Choroid plexus epithelial cell (primary cell): Measurements from ENCODE around the gene TSNAXIP1.

Source experiments
- DNase-seq: peaks from one replicate; pipeline ENCODE4 v3.0.0-alpha.2; 2010; ENCODE audit warnings: low read depth
- H3K4me3 ChIP-seq: 2 replicates; pipeline ENCODE4 v1.5.1; 2011; ENCODE audit warnings: low read depth, mild to moderate bottlenecking, control low read depth, low read length, moderate library complexity
- CTCF ChIP-seq: conservative IDR thresholded peaks from 2 replicates; pipeline ENCODE4 v1.5.1; 2011; ENCODE audit warnings: low read depth, mild to moderate bottlenecking, control low read depth, inconsistent platforms, low read length, moderate library complexity

TSNAXIP1 gene

GRCh38 chr16:67868290-67868689 lies 61.6 kb downstream of the TSNAXIP1 start:
- DNase-seq, result no peak
- no peak overlapping the region for H3K4me3 ChIP-seq
- TF ChIP-seq CTCF, result no peak

- no peak overlapping the region for H3K4me3 ChIP-seq
- no peak for DNase-seq
- TF ChIP-seq CTCF, result no peak
These were observed 63.0 kb downstream of the TSNAXIP1 start for GRCh38 chr16:67869653-67870052.

GRCh38 chr16:67871256-67871655 lies 64.6 kb downstream of the TSNAXIP1 start:
- H3K4me3 ChIP-seq, result no peak overlapping the region
- DNase-seq, result no peak
- TF ChIP-seq CTCF, result no peak

- TF ChIP-seq CTCF, result no peak
- H3K4me3 ChIP-seq, result no peak overlapping the region
- DNase-seq, result no peak
These were observed 65.5 kb downstream of the TSNAXIP1 start for GRCh38 chr16:67872131-67872630.

- TF ChIP-seq CTCF, result no peak
- H3K4me3 ChIP-seq, result peak within 1 kb of the TSS; percentile 84
- peak; percentile 81 for DNase-seq
These were observed 66.1 kb downstream of the TSNAXIP1 start, which contains the start of gene EDC4 for GRCh38 chr16:67872631-67873434. TSS of gene EDC4 (plus strand) at chr16:67873052. CDS start at chr16:67873262, 210 bp downstream.

GRCh38 chr16:67873435-67874370 lies 67.0 kb downstream of the TSNAXIP1 start:
- no peak for TF ChIP-seq CTCF
- no peak for DNase-seq
- H3K4me3 ChIP-seq, result peak overlapping the region; percentile 84
